Testis (tissue), 3 donors: ENCODE data around the gene RND1. TPM values are rescaled to one million over a fixed set of nuclear protein-coding genes. Genes with fewer than 3 reads are reported as not detected.

Experiments used
- DNase-seq: peaks from one replicate; pipeline ENCODE4 v3.0.0-alpha.2; 2019
- H3K27ac ChIP-seq, 2 donors: fragments of 200-600 bp; sonication (generic); one replicate each; pipeline ENCODE4 v1.5.1; 2019
- H3K27me3 ChIP-seq: fragments of 200-600 bp; sonication (generic); one replicate; pipeline ENCODE4 v1.5.1; 2019
- H3K36me3 ChIP-seq: fragments of 200-600 bp; sonication (generic); one replicate; pipeline ENCODE4 v1.5.1; 2017; ENCODE audit warnings: low read depth; ENCODE audit errors: missing control alignments
- H3K4me1 ChIP-seq: fragments of 200-600 bp; sonication (generic); one replicate; pipeline ENCODE4 v1.5.1; 2019
- H3K4me3 ChIP-seq, 2 donors: fragments of 200-600 bp; sonication (generic); one replicate each; pipeline ENCODE4 v1.5.1; 2017 to 2019
- H3K9me3 ChIP-seq: fragments of 200-600 bp; sonication (generic); one replicate; pipeline ENCODE4 v1.5.1; 2017
- POLR2A ChIP-seq: fragments of 450-650 bp; IDR thresholded peaks from one replicate; pipeline ENCODE4 v1.6.1; 2017; ENCODE audit warnings: antibody characterized with exemption, mild to moderate bottlenecking, moderate library complexity
- WGBS, 2 donors: methylation state at CpG; one replicate each; pipeline ENCODE4 v1.1.5; 2018; 5-methylcytosine and 5-hydroxymethylcytosine counted together
- intact Hi-C: fragments of 100-400 bp; cut with DNase I; formaldehyde crosslinking; loops from one replicate; pipeline ENCODE4 v1.15.1; 2023; ENCODE audit warnings: low total_unique reads
- polyA plus RNA-seq: library from polyadenylated mRNA; stranded (reverse); fragments of 350-450 nt; fragmentation: Illumina TruSeq; extraction: RNeasy Lipid Tissue Mini Kit (QIAGEN cat#74804); gene quantifications from one replicate; pipeline ENCODE4 v1.2.3, GENCODE V29; 2014; ENCODE audit warnings: low read depth, low replicate concordance; ENCODE audit not compliant: insufficient read depth
- total RNA-seq, 2 donors: library from RNA; depleted of rRNA; stranded (reverse); fragments of >200 nt; gene quantifications; one replicate each; pipeline ENCODE4 v1.2.3, GENCODE V29; 2016
- TF ChIP-seq, protein P1 (sequence below), 3 experiments: fragments of 450-650 bp in 2 of 3; fragments of 200-600 bp in 1 of 3; sonication (generic) in 1 of 3; IDR thresholded peaks; one replicate each; pipeline ENCODE4 v1.5.1; 2016 to 2019; ENCODE audit warnings: antibody characterized with exemption in 3 of 3, mild to moderate bottlenecking in 2 of 3, moderate library complexity in 1 of 3

RND1 gene
- total and polyA plus RNA-seq, 3 donors from 2014 or later, result 0.81 to 1.2 (median 1.1) TPM

DNA sequence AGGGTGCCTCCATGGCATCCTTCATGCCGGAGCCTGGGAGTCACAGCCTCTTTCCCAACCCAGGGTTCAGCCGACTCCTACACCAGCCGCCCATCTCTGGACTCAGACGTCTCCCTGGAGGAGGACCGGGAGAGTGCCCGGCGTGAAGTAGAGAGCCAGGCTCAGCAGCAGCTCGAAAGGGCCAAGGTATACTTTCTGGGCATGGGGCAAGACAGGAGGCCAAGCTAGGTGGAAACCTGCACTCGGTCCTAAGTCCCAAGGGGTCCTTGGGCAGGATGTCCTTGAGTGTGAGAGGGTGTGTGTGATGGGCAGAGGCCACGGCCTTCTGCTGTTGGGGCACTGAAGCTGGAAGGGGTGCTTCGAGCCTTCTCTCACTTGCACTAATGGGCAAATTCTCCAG, 42.4 kb downstream of the RND1 start:
- WGBS, 2 donors, result 85 to 93% methylated on average over 11 of the region's 11 CpGs
- TF ChIP-seq, protein P1, sequence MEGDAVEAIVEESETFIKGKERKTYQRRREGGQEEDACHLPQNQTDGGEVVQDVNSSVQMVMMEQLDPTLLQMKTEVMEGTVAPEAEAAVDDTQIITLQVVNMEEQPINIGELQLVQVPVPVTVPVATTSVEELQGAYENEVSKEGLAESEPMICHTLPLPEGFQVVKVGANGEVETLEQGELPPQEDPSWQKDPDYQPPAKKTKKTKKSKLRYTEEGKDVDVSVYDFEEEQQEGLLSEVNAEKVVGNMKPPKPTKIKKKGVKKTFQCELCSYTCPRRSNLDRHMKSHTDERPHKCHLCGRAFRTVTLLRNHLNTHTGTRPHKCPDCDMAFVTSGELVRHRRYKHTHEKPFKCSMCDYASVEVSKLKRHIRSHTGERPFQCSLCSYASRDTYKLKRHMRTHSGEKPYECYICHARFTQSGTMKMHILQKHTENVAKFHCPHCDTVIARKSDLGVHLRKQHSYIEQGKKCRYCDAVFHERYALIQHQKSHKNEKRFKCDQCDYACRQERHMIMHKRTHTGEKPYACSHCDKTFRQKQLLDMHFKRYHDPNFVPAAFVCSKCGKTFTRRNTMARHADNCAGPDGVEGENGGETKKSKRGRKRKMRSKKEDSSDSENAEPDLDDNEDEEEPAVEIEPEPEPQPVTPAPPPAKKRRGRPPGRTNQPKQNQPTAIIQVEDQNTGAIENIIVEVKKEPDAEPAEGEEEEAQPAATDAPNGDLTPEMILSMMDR (IDR thresholded peaks at IDR 0.05), result no peak
- TF ChIP-seq POLR2A, result no peak
- no peaks in the 10 kb centered on the region for H3K36me3 ChIP-seq
- no peak overlapping the region for H3K27ac ChIP-seq
- H3K4me3 ChIP-seq, result no peak overlapping the region
- DNase-seq, result no peak
- no peaks in the 10 kb centered on the region for H3K9me3 ChIP-seq
- intact Hi-C loops, result no loop called here
- H3K27me3 ChIP-seq, result no peaks in the 10 kb centered on the region
- H3K4me1 ChIP-seq, result peaks cover 3% of the 10 kb centered on the region

DNA sequence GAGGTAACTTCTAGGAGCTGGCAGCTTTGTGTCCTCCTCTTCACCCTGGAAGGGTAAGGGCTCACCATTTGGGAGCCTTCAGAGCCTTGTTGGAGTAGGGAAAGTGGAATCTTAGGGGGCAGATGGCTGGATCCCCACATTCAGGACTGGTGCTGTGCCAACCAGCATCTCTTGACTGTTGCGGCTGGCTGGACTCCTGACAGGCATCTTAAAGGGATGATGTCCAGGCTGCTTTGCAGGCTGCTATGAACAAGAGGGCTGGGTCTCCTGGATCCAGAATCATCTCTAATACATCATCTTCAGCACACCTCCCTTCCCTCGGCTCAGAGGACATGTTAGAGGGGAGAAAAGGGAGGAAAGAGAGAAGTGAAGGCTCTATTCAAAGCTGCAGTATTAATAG, 43.0 kb downstream of the RND1 start:
- no peaks in the 10 kb centered on the region for H3K27me3 ChIP-seq
- H3K4me3 ChIP-seq, result no peak overlapping the region
- H3K9me3 ChIP-seq, result no peaks in the 10 kb centered on the region
- no peak for TF ChIP-seq POLR2A
- H3K36me3 ChIP-seq, result no peaks in the 10 kb centered on the region
- WGBS, 2 donors, result 58 to 85% methylated on average over 2 of the region's 2 CpGs
- intact Hi-C loops, result no loop called here
- DNase-seq, result no peak
- H3K4me1 ChIP-seq, result peaks cover 3% of the 10 kb centered on the region
- H3K27ac ChIP-seq, result no peak overlapping the region

DNA sequence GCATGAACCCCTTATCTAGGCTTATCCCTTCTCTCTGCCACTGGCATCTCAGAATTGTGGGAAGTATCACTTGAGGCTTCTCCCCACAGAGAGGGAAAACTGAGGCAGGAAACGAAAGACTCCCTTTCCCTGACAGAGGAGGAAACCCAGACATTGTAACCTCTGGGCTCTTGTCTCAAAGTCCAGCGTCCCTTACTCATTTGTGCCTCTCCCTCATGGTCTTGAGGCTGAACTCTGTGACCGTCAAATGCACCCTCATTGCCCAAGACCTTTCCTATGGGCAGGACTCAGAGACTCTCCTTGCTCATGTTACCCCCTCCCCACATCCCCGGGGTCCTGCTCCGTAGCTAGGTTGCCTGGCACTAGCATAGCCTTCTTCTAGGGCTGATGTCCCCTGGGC, 43.5 kb downstream of the RND1 start:
- no peak overlapping the region for H3K4me3 ChIP-seq
- TF ChIP-seq, protein P1 (IDR thresholded peaks at IDR 0.05), result no peak
- TF ChIP-seq POLR2A, result no peak
- H3K9me3 ChIP-seq, result no peaks in the 10 kb centered on the region
- 94 to 100% methylated on average over 2 to 5 of the region's 5 CpGs for whole genome bisulfite sequencing, 2 donors
- peaks cover 1% of the 10 kb centered on the region for H3K4me1 ChIP-seq
- no peaks in the 10 kb centered on the region for H3K27me3 ChIP-seq
- intact Hi-C loops, result no loop called here
- no peaks in the 10 kb centered on the region for H3K36me3 ChIP-seq
- DNase-seq, result no peak
- H3K27ac ChIP-seq, result no peak overlapping the region

DNA sequence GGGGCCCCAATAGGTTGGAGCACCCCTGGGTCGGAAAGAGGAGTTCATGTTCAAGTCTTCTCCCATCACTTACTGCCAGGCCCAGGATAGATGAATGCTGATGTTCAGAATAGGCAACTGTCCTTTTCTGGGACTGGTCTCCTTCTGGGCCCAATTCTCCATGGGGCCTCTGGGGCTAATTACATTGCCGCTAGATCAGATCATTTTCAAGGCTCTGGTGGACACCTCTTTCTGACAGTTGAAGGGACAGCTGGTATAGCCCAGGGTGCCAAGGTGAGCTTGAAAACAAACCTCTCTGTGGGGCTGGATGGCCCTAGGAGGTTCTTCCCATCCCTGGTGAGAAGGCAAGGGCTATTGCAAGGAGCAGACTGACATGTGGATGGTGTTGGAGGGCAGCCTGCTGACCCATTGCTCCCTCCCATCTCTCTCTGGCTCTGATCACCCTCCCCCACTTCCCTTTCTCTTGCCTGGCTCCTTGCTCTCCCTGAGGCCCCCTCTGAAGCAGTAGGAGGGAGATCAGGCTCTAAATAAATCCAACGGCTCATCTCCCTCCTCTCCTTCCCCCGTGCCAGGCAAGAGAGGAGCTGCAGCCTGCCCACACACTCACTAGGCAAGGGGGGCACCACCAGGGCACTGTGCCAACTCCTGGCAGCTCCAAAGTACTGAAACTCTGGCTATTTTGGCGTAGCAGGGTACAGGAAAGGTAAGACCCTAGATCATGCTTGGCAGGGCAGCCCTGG, 45.5 kb downstream of the RND1 start:
- no peak overlapping the region for H3K27ac ChIP-seq
- H3K4me1 ChIP-seq, result peaks cover 6% of the 10 kb centered on the region
- H3K4me3 ChIP-seq, result no peak overlapping the region
- no peaks in the 10 kb centered on the region for H3K36me3 ChIP-seq
- H3K27me3 ChIP-seq, result no peaks in the 10 kb centered on the region
- WGBS, 2 donors, result 72 to 75% methylated on average over 5 of the region's 5 CpGs
- no peak for DNase-seq
- TF ChIP-seq POLR2A, result no peak
- TF ChIP-seq, protein P1 (IDR thresholded peaks at IDR 0.05), result no peak
- H3K9me3 ChIP-seq, result no peaks in the 10 kb centered on the region
- intact Hi-C loops, result no loop called here

- WGBS, 2 donors, result 23 to 29% methylated on average over 16 to 28 of the region's 37 CpGs
- no peaks in the 10 kb centered on the region for H3K27me3 ChIP-seq
- DNase-seq, result no peak
- H3K36me3 ChIP-seq, result no peaks in the 10 kb centered on the region
- peak overlapping the region in 1 of 2 donors; percentile 65 for H3K27ac ChIP-seq
- peaks cover 6% of the 10 kb centered on the region for H3K4me1 ChIP-seq
- no peak for TF ChIP-seq POLR2A
- TF ChIP-seq, protein P1 (IDR thresholded peaks at IDR 0.05), result no peak
- H3K9me3 ChIP-seq, result no peaks in the 10 kb centered on the region
- intact Hi-C loops, result no loop called here
- peak overlapping the region; percentile 52 to 78 for H3K4me3 ChIP-seq
These were observed 46.7 kb downstream of the RND1 start for GRCh38 chr12:48818831-48819590.
